Adrenal gland (tissue), 5 donors: ENCODE measurements around the gene PRSS2.
"Not testable (repeated sequence)": the region's sequence is repeated elsewhere in the genome, so short reads cannot be mapped to it uniquely, and the experiment has no call there.

Experiments used
- CTCF ChIP-seq, 6 experiments: fragments of 450-650 bp in 4 of 6; fragments of 200-600 bp in 2 of 6; sonication (generic) in 1 of 6; IDR thresholded peaks; 1 replicate in 5 of 6; 2 replicates in 1 of 6; pipeline versions ENCODE4 v1.5.1 to v1.8.0; 2016 to 2021; ENCODE audit warnings: antibody characterized with exemption in 6 of 6, mild to moderate bottlenecking in 2 of 6, moderate library complexity in 1 of 6
- POLR2A ChIP-seq, 2 donors: fragments of 450-650 bp; IDR thresholded peaks; one replicate each; pipeline ENCODE4 v1.6.1; 2017; ENCODE audit warnings: antibody characterized with exemption in 2 of 2, mild to moderate bottlenecking in 2 of 2, moderate library complexity in 1 of 2
- donor health status: DM: no; HTN: no; CAD: no.

- TF ChIP-seq CTCF, POLR2A (IDR thresholded peaks at IDR 0.05): not testable (repeated sequence)
Measured at GRCh38 chr7:142748410-142748809, 22.4 kb upstream of the PRSS2 start.
